Ovary (tissue), 3 donors: ENCODE data around the gene DEAF1.

ENCODE experiments used
- POLR2A ChIP-seq: fragments of 450-650 bp; IDR thresholded peaks from one replicate; pipeline ENCODE4 v1.6.1; 2017; ENCODE audit warnings: antibody characterized with exemption, mild to moderate bottlenecking, moderate library complexity
- TF ChIP-seq, protein P1 (sequence below), 3 donors: fragments of 450-650 bp in 2 of 3; fragments of 200-600 bp in 1 of 3; IDR thresholded peaks; one replicate each; pipeline versions ENCODE4 v1.5.1 to v1.8.0; 2016 to 2022; ENCODE audit warnings: antibody characterized with exemption in 3 of 3, mild to moderate bottlenecking in 1 of 3
- donor health status: DM: no; HTN: no; CAD: no.

DNA sequence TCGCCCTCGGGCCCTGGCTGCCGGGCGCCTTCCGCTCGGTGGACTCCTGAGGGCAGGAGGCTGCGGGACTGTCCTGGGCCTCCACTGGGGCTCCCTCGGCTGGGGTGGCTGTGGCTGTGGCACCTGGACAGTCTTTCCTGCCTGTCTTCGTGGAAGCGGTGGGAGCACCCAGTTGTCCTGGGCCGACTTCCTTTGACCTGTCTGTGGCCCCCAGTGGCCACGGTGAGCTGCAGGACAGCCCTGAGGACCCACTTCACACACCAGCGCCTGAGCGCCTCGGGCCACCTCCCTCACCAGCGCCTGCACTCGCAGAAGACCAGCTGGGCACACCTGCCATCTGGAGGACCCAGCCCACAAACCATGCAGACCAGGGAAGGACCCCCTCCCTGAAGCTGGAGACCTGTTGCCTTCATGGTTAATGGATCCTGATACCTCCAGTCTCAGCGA lies 9.2 kb upstream of the DEAF1 start:
- TF ChIP-seq, protein P1, sequence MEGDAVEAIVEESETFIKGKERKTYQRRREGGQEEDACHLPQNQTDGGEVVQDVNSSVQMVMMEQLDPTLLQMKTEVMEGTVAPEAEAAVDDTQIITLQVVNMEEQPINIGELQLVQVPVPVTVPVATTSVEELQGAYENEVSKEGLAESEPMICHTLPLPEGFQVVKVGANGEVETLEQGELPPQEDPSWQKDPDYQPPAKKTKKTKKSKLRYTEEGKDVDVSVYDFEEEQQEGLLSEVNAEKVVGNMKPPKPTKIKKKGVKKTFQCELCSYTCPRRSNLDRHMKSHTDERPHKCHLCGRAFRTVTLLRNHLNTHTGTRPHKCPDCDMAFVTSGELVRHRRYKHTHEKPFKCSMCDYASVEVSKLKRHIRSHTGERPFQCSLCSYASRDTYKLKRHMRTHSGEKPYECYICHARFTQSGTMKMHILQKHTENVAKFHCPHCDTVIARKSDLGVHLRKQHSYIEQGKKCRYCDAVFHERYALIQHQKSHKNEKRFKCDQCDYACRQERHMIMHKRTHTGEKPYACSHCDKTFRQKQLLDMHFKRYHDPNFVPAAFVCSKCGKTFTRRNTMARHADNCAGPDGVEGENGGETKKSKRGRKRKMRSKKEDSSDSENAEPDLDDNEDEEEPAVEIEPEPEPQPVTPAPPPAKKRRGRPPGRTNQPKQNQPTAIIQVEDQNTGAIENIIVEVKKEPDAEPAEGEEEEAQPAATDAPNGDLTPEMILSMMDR (IDR thresholded peaks at IDR 0.05) = no peak
- TF ChIP-seq POLR2A = no peak
